SH-SY5Y (cell line): ENCODE measurements around the gene FAM170B.

ENCODE experiments used
- GATA2 ChIP-seq: IDR thresholded peaks from 2 replicates; pipeline ENCODE4 v1.6.1; 2011; ENCODE audit warnings: mild to moderate bottlenecking, low read depth, low read length
- GATA3 ChIP-seq: IDR thresholded peaks from 2 replicates; pipeline ENCODE4 v1.6.1; 2011; ENCODE audit warnings: low read depth, mild to moderate bottlenecking, low read length, moderate library complexity

DNA sequence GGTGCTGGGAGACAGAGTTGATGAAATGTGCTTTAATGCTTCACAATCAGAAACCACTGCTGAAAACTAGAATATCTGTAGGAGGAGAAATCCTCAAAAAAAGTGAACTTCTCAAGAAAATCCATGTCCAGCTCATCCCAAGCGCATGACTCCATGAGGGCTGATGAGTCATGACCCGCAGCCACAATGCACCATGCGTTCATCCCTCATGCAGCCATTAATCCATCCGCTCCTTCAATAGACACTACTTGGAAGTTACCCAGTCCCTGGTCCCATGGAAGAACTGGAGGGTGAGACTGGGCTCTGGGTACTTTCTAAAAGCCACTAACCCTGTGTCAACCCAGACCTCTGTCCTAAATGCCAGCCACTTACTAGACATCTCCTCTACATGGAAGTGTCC lies 29.9 kb upstream of the FAM170B start:
- TF ChIP-seq GATA2 (no peak), GATA3 (no peak)
